Measurements from ENCODE around the gene ADAD2.

DNA sequence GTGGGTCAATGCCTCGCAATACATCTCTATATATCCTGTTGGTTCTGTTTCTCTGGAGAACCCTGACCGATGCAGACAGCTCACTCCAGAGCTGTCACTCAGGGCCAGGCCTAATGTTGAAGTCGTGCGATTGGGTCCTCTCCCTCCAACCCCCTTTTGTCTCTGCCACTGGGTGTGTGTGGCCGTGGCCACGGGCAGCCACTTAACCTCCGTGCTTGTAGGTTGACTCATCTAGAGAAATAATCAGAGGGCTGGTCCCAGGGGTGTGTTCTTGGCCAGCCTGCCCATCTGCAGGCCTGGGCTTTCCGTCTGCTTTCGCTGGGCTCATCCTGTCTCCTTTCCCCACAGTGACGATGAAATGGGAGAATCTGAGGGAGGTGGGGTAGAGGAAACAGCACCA is 7.4 kb downstream of the ADAD2 start:
- TF ChIP-seq POLR2A (IDR thresholded peaks at IDR 0.05; ENCODE audit: low read length): no peak
- no peak for TF ChIP-seq GATA1 (IDR thresholded peaks at IDR 0.05; ENCODE audit: low read depth, low read length)

All from erythroblast (primary cell).